HG03432 (cell line): ENCODE data around the gene VSX2.

Source experiments
- ATAC-seq: cut with Tn5 transposase; IDR thresholded peaks from one replicate; pipeline ENCODE4 v1.9.1; 2021; ENCODE audit warnings: mild to moderate bottlenecking, moderate library complexity; ENCODE audit not compliant: unreplicated experiment

Gene VSX2

DNA sequence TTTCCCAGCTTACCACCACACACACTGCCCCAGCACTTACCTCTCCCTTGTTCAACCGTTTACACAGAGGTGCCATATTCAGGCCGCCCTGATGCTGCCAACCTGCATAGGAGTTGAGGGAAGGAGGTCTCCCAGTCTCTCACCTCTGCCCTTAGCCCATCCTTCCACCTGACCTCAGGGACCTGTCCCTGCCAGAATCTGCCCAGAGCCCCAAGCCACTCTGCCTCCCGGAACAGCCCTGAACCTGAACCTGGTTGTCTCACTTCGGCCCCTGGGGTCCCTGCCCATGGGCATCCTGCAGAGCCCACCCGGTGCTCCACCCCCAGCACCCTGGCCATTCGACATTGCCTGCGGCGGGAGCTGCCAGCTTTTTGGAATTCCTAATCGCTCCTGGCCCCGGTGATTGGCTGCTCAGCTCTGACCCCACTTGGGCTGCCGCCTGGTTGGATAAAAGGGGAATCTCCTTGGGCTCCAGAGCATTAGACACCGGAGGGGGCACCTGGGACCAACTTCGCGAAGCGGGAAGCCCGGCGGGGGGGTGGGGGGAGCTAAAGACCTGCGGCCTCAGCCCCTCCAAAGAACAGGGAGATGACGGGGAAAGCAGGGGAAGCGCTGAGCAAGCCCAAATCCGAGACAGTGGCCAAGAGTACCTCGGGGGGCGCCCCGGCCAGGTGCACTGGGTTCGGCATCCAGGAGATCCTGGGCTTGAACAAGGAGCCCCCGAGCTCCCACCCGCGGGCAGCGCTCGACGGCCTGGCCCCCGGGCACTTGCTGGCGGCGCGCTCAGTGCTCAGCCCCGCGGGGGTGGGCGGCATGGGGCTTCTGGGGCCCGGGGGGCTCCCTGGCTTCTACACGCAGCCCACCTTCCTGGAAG lies at the start of gene VSX2:
TSS of gene VSX2 (plus strand) at position 476 of the 874 bp plus-strand sequence. CDS start at position 589, 113 bp downstream.
- ATAC-seq: no peak

DNA sequence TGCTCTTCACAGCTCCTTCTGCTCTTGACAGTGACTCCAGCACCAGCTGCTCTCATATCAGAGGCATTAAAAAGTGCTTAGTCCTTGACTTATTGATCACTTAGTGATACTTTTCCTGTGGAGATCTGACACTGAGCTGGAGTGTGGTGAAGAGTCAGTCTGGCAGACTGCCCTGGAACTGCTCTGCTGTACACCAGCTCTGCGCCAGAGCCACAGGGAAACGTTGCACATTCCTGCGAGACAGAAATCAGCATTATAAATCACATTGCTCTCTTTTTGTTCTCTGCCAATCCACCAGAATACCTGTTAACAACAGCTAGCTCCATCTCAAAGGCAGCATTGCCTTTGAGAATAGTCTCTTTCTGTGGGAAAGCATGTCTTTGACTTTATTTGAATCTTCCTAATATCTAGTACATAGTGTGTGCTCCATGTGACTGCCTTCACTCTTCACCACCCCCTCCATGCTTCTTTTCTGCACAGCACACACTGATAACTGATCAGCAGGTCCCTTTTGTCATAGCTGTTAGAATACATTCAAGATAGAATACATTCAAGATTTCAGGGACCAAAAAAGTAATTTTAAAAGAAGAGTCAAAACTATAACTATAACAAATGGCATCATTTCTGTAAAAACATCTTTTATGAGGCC lies 48.2 kb upstream of the VSX2 start:
- ATAC-seq: no peak

DNA sequence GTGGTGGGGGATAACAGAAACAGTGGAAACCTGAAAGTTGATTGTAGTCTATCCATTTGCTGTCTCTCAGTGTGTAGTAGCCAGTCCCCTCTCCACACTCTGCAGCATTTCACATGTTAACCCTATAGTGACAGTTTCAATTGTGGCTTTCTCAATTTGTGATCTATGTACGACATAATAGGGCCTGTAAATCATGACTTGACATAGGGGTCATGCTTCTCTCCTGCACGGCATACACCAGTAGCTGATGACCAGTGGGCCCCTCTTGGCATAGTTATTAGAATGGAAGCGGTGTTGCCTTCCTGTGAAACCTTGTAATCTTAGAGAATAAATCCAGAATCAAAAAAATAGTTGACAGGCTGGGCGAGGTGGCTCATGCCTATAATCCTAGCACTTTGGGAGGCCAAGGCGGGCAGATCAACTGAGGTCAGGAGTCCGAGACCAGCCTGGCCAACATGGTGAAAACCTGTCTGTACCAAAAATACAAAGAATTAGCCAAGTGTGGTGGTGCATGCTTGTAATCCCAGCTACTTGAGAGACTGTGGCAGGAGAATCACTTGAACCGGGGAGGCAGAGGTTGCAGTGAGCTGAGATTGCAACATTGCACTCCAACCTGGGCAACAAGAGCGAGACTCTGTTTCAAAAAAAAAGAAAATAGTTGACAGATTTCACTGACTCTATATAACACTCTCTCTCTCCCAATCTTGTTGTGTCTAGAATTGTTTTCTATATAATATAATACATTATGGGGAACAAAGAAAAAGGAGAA lies 44.6 kb upstream of the VSX2 start:
- no peak for ATAC-seq

DNA sequence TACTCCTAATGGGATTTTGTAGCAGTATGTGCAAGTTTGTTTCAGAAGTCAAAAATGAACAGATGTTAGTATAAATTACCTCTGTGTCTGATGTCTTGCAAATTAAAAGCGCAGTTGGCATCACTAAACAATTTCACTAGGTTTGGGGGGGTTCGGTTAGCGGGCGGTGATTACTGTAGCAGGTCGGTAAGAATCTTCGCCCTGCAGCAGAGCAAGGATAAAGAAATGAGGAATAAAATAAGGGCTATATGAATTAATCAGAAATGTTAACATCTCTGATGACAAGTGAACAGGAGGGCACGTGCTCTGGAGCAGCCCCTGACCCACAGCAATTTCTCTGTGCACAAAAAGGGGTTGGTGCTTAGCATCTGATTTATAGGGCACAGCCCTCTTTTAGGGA lies 43.6 kb upstream of the VSX2 start:
- ATAC-seq: no peak

DNA sequence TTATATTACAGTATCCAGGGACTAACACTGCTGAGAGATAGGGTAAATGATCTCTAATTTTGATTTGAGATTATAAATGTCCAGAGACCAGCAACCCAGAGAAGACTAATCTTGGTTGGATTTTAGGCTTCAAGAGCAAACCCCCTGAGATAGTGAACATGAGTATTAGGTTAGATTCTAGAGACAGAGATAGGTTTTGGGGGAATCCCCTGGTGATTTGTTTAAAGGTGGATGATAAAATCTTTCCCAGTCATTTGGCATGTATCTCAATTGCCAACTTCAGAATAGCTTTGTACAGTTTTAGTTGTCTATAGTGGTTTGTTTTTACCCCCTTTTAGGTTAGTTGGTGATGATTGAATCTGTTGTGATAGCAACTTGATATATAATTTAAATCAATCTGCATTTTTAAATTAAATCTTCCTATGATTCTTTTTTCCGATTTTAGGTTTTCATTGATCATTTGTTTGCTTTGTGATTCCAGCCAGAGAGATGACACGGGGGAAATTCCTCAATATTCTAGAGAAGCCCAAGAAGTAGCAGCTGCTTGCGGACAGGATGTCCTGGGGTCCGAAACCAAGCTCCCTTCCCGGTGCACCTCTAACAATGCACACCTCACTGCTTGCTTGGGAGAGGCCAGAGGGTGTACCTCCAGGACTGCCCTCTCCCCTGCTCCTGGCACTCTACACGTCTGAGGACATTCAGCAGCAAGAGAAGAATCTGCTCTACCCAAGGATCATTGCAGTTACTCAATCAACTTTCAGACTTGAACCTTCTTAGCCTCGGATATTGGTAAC lies 40.6 kb upstream of the VSX2 start:
- ATAC-seq: no peak

DNA sequence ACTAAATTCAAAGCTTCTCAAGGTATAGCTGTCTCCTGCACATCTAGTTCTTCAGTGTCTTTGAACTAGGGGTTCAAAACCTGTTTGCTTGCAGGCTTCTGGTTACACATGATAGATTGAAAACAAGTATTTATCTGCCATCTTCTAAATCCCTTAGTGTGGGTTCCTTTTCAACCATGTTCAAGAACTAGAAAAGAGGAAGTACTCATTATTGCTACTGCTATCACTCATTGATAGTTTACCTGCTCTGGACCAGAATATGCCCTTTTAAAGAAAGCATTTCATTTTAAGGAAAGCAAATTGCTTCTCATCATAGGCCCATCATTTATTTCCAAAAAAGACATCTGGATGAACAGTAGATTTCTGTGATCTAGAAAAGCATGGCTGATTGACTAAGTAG lies 37.1 kb upstream of the VSX2 start:
- ATAC-seq: no peak

- ATAC-seq: no peak
Measured at GRCh38 chr14:74203639-74204038, 35.6 kb upstream of the VSX2 start.

GRCh38 chr14:74204491-74204890 lies 34.8 kb upstream of the VSX2 start:
- no peak for ATAC-seq

- ATAC-seq: no peak
Measured at GRCh38 chr14:74205882-74206281, 33.4 kb upstream of the VSX2 start.

- ATAC-seq: no peak
Measured at GRCh38 chr14:74207943-74208342, 31.3 kb upstream of the VSX2 start.

- no peak for ATAC-seq
Measured at GRCh38 chr14:74208642-74209041, 30.6 kb upstream of the VSX2 start.

DNA sequence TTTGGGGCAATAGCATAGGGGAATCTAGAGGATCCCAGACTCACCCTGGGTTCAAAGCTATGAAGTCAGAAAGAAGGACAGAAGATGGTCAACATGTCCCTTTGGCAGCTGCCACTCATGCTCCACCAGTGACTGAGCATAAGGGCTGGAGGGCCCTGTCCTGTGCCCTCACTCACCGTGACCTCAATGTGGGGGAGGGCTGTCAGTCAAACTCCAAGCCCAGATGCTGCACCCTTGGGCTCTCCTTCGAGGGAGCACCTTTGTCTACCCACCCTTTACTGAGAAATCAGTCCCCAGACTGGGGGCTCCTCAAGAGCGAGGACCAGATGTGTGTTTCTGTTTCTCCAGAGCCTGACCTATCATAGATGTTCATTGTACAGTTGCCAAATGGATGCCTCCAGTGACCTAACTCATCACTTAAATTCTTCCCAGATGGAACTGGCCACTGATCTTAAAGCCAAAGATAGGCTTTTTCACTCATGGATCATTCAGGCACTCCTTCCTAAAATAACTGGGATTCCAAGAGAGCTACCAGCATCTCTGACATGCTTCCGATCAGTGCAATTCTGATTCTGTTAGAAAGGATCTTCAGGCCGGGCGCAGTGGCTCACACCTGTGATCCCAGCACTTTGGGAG lies 27.2 kb upstream of the VSX2 start:
- ATAC-seq: no peak

DNA sequence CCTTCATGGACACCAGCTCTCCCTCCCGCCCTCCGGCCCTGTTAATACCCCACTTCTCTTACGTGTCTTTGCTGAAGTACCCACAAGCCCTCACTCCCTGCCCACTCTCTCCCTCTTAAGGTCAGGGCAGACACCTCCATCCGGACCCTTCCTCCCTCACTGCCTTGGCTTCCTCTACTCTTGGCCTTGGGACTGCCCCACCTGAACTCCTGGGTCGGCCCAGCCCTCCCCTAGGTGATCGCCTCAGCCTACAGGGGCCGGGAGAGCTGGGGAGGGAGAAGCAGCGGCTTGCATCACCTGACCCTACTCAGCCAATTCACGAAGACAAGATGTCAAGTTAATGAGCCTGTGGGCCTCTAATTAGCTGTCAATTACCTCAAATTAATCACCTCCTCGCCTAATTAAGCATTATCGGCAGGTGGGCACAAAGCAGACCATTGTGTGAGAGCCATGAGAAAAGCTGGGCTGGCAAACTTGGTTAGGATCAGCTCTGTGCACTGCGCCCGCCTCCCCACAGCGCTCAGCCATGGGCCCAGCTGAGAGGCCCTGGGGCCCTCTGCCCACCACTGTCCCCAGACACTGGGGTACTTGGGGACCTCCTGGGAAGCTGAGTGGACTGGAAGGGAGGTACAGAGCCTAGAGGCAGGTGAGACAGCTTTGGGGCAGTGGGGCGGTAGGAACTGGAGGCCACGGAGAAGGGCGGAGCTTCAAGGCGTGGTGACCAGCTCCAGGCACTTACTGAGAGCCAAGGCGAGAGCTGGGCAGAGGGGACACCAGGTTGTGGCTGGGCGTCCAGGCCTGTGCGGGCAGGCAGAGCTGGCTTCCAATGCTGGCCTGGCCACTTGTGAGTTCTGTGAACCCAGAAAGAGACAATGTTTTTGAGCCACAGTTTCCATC lies 25.1 kb upstream of the VSX2 start:
- no peak for ATAC-seq

DNA sequence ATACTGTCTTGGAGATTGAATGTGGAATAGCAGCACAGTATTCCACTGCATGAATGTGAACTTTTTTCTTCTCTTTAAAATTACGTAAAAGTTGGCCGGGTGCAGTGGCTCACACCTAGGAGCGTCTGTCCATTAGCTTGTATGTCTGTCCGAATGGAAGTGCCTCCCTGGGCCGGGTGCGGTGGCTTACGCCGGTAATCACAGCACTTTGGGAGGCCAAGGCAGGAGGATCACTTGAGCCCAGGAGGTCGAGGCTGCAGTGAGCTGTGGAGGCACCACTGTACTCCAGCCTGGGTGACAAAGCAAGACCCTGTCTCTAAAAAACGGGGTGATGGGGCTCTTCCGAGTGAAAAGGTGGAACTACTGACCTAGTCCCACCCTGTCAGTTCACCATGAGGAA lies 22.6 kb upstream of the VSX2 start:
- ATAC-seq: no peak

DNA sequence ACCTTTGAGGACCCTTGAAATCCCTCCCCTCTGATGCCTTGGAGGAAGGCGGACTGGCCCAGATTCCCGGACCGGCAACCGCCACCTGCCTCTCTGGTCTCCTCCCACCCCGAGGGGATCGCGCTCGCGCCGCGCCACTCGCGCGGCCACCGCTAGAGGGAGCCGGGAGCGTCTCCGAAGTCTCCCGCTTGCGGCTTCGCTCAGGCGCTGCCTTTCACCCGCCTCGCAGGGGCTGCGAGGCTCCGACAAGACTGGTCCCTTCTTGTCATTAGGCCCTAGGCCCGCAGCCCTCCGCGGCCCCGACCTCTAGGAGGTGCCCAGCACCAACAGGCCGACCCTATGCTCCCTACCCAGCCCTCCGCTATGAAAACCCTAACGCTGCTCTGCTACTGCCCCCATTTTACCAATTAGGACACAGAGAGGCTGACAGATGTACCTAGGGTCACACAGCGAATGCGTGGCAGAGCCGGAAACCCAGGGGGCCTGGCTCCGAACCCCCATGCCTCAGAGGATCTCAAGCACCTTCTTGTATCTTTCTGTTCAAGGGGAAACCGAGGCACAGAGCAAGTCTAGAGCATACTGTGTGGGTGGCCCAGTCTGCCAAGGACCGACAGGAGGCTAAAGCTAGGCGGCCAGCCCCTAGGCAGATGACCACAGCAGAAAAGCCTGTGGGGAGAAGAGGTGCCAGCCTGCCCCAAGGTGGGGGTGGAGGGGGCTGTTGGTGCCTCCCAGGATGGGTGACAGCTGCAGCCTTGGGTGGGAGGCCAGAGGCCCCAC lies 21.4 kb upstream of the VSX2 start:
- ATAC-seq: peak; percentile 76

DNA sequence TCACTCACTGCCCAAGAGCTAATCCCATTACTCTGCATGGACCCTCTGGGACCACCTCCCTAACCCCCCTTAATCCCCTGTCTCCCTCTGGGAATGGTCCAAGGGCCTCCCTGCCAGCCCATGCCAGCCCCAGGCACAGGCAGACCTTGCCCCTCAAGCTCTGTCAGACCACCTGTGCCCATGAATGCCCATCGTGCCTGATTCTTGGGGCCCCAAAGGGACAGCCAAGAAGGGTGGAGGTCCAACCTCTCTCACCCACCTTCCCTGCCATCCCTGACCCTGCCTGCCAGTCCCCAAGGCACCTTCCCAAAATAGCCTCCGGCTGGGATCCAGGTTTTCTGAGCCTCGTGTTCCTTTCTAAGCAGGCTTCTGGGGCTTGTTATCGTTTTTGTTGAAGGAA lies 20.8 kb upstream of the VSX2 start:
- no peak for ATAC-seq

GRCh38 chr14:74219277-74220205 lies 19.7 kb upstream of the VSX2 start:
- ATAC-seq: no peak

- no peak for ATAC-seq
Measured at GRCh38 chr14:74220991-74221390, 18.3 kb upstream of the VSX2 start.
